Activated CD8-positive, alpha-beta T cell treated with anti-CD3 and anti-CD28 coated beads for 36 hours (primary cell): ENCODE measurements around the gene DCAKD. TPM values are rescaled to one million over a fixed set of nuclear protein-coding genes. Genes with fewer than 3 reads are reported as not detected.

Source experiments
- ATAC-seq: fragments of 200-7000 bp; cut with Tn5 transposase; one replicate; pipeline ENCODE4 v1.10.0; 2021; ENCODE audit warnings: mild to moderate bottlenecking, moderate library complexity
- CTCF ChIA-PET: fragments of 350-600 bp; sonication (Branson Sonifier 250); formaldehyde crosslinking; loops from one replicate; lab custom pipeline; 2021; ENCODE audit warnings: antibody characterized with exemption; lab: Charles Lee
- POLR2A ChIA-PET: fragments of 350-600 bp; sonication (Branson Sonifier 250); formaldehyde crosslinking; loops from one replicate; lab custom pipeline; 2021; ENCODE audit warnings: antibody characterized with exemption; lab: Charles Lee
- DNase-seq: peaks from one replicate; pipeline ENCODE4 v3.0.0-alpha.2; 2020
- H3K27ac Mint-ChIP-seq: one replicate; pipeline ENCODE4 v1.8.0; 2021; ENCODE audit warnings: mild to moderate bottlenecking, mixed read lengths
- H3K27me3 Mint-ChIP-seq: one replicate; pipeline ENCODE4 v1.8.0; 2021; ENCODE audit warnings: mixed read lengths
- H3K36me3 Mint-ChIP-seq: one replicate; pipeline ENCODE4 v1.8.0; 2021; ENCODE audit warnings: low read depth, mixed read lengths
- H3K4me1 Mint-ChIP-seq: one replicate; pipeline ENCODE4 v1.8.0; 2021; ENCODE audit warnings: low read depth, mixed read lengths
- H3K4me3 Mint-ChIP-seq: one replicate; pipeline ENCODE4 v1.8.0; 2021; ENCODE audit warnings: mild to moderate bottlenecking, moderate library complexity, mixed read lengths
- H3K9me3 Mint-ChIP-seq: one replicate; pipeline ENCODE4 v1.8.0; 2021; ENCODE audit warnings: mixed read lengths
- CTCF ChIP-seq: fragments of 200-600 bp; IDR thresholded peaks from one replicate; pipeline ENCODE4 v1.8.0; 2022; ENCODE audit warnings: antibody characterized with exemption, mild to moderate bottlenecking
- intact Hi-C: fragments of 100-400 bp; cut with micrococcal nuclease; formaldehyde crosslinking; loops from one replicate; pipeline ENCODE4 v1.10.0; 2022
- total RNA-seq, 2 experiments: library from RNA; stranded (reverse); gene quantifications; one replicate each; pipeline ENCODE4 v1.2.3, GENCODE V29; 2021

Gene DCAKD
- total RNA-seq, 2 experiments from 2014 or later: 34.3 to 35.8 TPM

- H3K4me3 Mint-ChIP-seq: no peak overlapping the region
- CTCF ChIA-PET: interaction anchor here (1.0 kb wide), 1 partner anchor 65 kb away, joined by 3 read pairs; the partner anchor contains the start of gene ACBD4
- H3K4me1 Mint-ChIP-seq: peaks cover 28% of the 10 kb centered on the region
- TF ChIP-seq CTCF: no peak
- POLR2A ChIA-PET: interaction anchor here (1.0 kb wide), 1 partner anchor 15 kb away, joined by 4 read pairs; no protein-coding TSS in a partner anchor
- ATAC-seq (no peak), DNase-seq (no peak)
- peaks cover 34% of the 10 kb centered on the region for H3K36me3 Mint-ChIP-seq
- no peaks in the 10 kb centered on the region for H3K9me3 Mint-ChIP-seq
- no peak overlapping the region for H3K27ac Mint-ChIP-seq
- H3K27me3 Mint-ChIP-seq: no peaks in the 10 kb centered on the region
- intact Hi-C loops: no loop called here
These were observed 19.4 kb upstream of the DCAKD start for GRCh38 chr17:45070809-45071208.

GRCh38 chr17:45070001-45070400, 18.6 kb upstream of the DCAKD start:
- ATAC-seq: no peak
- ChIA-PET CTCF (interaction anchor here (1.0 kb wide), 1 partner anchor 65 kb away, joined by 3 read pairs; the partner anchor contains the start of gene ACBD4), POLR2A (interaction anchor here (1.0 to 1.6 kb wide), 2 partner anchors 14 to 20 kb away, joined by 3 to 4 read pairs; no protein-coding TSS in a partner anchor)
- no peak for TF ChIP-seq CTCF
- no peak for DNase-seq
- H3K27ac Mint-ChIP-seq: no peak overlapping the region
- peaks cover 30% of the 10 kb centered on the region for H3K4me1 Mint-ChIP-seq
- H3K36me3 Mint-ChIP-seq: peaks cover 34% of the 10 kb centered on the region
- H3K27me3 Mint-ChIP-seq: no peaks in the 10 kb centered on the region
- intact Hi-C loops: no loop called here
- H3K4me3 Mint-ChIP-seq: no peak overlapping the region
- no peaks in the 10 kb centered on the region for H3K9me3 Mint-ChIP-seq

GRCh38 chr17:45067637-45068036, 16.2 kb upstream of the DCAKD start:
- ATAC-seq (no peak), DNase-seq (no peak)
- no peak for TF ChIP-seq CTCF
- intact Hi-C loops: no loop called here
- Mint-ChIP-seq H3K36me3 (peaks cover 32% of the 10 kb centered on the region), H3K4me1 (peaks cover 36% of the 10 kb centered on the region), H3K4me3 (no peak overlapping the region), H3K27ac (no peak overlapping the region), H3K9me3 (no peaks in the 10 kb centered on the region), H3K27me3 (no peaks in the 10 kb centered on the region)
- CTCF ChIA-PET: interaction anchor here (0.7 to 2.4 kb wide), 4 partner anchors 9 to 130 kb away, joined by 3 to 11 read pairs (median 7); partner anchors contain the start of gene ACBD4
- POLR2A ChIA-PET: interaction anchor here (0.6 to 1.5 kb wide), 2 partner anchors 11 to 343 kb away, joined by 3 read pairs; no protein-coding TSS in a partner anchor

- Mint-ChIP-seq H3K9me3 (no peaks in the 10 kb centered on the region), H3K36me3 (peaks cover 31% of the 10 kb centered on the region), H3K27ac (peak overlapping the region; percentile 73), H3K4me3 (peak overlapping the region; percentile 89), H3K4me1 (peaks cover 48% of the 10 kb centered on the region), H3K27me3 (no peaks in the 10 kb centered on the region)
- TF ChIP-seq CTCF: no peak
- intact Hi-C loops: no loop called here
- POLR2A ChIA-PET: interaction anchor here (0.9 to 6.2 kb wide), 2 partner anchors 13 to 196 kb away, joined by 3 to 51 read pairs; partner anchors contain the start of gene DCAKD
- no peak for ATAC-seq
- no peak for DNase-seq
- CTCF ChIA-PET: interaction anchor here (1.1 to 3.8 kb wide), 4 partner anchors 14 to 72 kb away, joined by 3 to 16 read pairs (median 10); partner anchors contain the start of gene ACBD4
These were observed 11.8 kb upstream of the DCAKD start for GRCh38 chr17:45063198-45063597.

- Mint-ChIP-seq H3K27ac (peak overlapping the region; percentile 94), H3K9me3 (no peaks in the 10 kb centered on the region), H3K4me3 (peak overlapping the region; percentile 89), H3K4me1 (peaks cover 37% of the 10 kb centered on the region), H3K36me3 (peaks cover 23% of the 10 kb centered on the region), H3K27me3 (no peaks in the 10 kb centered on the region)
- ChIA-PET CTCF (interaction anchor here (1.6 to 3.8 kb wide), 5 partner anchors 11 to 88 kb away, joined by 4 to 16 read pairs (median 10); partner anchors contain the start of genes ACBD4 and DCAKD), POLR2A (interaction anchor here (0.9 to 6.2 kb wide), 9 partner anchors 10 to 195 kb away, joined by 3 to 51 read pairs (median 4); partner anchors contain the start of genes DCAKD and HEXIM1)
- ATAC-seq (no peak), DNase-seq (no peak)
- no peak for TF ChIP-seq CTCF
- intact Hi-C loops: no loop called here
These were observed 10.3 kb upstream of the DCAKD start for GRCh38 chr17:45061606-45062205.
